Adrenal gland (tissue), 5 donors: Measurements from ENCODE around the gene LRIG1.

Experiments
- POLR2A ChIP-seq, 2 donors: fragments of 450-650 bp; IDR thresholded peaks; one replicate each; pipeline ENCODE4 v1.6.1; 2017; ENCODE audit warnings: antibody characterized with exemption in 2 of 2, mild to moderate bottlenecking in 2 of 2, moderate library complexity in 1 of 2
- TF ChIP-seq, protein P1 (sequence below), 6 experiments: fragments of 450-650 bp in 4 of 6; fragments of 200-600 bp in 2 of 6; sonication (generic) in 1 of 6; IDR thresholded peaks; 1 replicate in 5 of 6; 2 replicates in 1 of 6; pipeline versions ENCODE4 v1.5.1 to v1.8.0; 2016 to 2021; ENCODE audit warnings: antibody characterized with exemption in 6 of 6, mild to moderate bottlenecking in 2 of 6, moderate library complexity in 1 of 6
- donor health status: DM: no; HTN: no; CAD: no.

DNA sequence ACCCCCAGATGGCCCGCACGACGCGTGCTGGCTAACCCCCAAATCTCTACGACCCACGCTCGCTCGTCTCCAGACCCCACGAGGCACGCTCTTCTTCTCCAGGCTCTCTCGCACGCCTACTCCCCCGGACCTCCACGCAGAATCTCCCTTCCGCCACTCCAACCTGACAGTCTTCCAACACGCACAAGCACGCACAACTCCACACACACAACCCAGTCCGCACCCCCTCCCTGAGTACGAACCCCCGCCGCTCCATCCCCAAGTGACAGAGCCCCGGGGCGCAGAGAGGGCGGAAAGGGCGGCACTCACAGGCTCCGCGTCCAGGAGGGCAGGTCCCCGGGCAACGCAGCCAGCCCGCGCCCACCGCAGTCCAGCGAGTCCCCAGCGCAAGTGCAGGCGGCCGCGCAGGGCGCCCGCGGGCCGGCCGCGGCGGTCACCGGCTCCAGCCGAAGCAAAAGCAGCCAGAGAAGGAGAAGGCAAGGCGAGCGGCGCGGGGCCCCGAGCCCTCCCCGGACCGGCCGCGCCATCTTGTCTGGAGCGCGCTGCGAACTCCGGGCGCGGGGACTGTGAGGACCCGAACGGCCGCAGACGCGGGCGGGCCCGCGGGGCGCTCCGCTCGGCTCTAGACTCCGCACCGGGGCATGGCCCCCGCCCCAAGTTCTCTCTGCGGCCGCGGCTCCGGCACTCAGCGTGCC lies 794 bp downstream of the LRIG1 start:
- TF ChIP-seq, protein P1, sequence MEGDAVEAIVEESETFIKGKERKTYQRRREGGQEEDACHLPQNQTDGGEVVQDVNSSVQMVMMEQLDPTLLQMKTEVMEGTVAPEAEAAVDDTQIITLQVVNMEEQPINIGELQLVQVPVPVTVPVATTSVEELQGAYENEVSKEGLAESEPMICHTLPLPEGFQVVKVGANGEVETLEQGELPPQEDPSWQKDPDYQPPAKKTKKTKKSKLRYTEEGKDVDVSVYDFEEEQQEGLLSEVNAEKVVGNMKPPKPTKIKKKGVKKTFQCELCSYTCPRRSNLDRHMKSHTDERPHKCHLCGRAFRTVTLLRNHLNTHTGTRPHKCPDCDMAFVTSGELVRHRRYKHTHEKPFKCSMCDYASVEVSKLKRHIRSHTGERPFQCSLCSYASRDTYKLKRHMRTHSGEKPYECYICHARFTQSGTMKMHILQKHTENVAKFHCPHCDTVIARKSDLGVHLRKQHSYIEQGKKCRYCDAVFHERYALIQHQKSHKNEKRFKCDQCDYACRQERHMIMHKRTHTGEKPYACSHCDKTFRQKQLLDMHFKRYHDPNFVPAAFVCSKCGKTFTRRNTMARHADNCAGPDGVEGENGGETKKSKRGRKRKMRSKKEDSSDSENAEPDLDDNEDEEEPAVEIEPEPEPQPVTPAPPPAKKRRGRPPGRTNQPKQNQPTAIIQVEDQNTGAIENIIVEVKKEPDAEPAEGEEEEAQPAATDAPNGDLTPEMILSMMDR (IDR thresholded peaks at IDR 0.05) = no peak
- no peak for TF ChIP-seq POLR2A (IDR thresholded peaks at IDR 0.05)
